Measurements from ENCODE around the gene TMEM140.
A peak's percentile ranks its signal among the peaks of the same experiment; 100 is the strongest.

The TMEM140 gene

GRCh38 chr7:135156290-135156689 is 8.4 kb downstream of the TMEM140 start:
- intact Hi-C loops (cut with DNase I): no loop called here

DNA sequence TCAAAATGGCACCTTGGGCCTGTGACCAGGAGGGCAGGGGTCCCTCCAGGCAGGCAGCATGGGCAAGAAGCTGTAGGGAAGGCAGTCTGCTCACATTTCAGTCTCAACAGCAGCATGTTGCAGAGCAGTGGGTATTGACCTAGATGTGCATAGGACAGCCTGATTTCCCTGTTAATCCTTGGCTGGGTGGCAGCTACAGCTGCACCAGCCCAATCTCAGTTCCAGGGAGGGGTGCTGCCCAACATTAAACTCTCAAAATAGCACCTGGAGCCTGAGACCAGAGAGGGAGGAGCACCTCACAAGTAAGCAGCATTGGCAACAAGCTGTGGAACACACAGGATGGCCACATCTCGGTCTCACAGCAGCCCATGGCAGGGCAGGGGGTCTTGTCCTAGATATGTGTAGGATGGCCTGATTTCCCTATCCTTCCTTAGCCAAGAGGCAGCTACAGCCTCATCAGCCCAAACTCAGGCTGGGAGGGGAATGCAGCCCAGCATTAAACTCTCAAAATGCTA is 10.3 kb downstream of the TMEM140 start:
- intact Hi-C loops (cut with DNase I): no loop called here
- no peak for DNase-seq

More at GRCh38 chr7:135156290-135156689, 8.4 kb downstream of the TMEM140 start:
- DNase-seq: no peak

DNA sequence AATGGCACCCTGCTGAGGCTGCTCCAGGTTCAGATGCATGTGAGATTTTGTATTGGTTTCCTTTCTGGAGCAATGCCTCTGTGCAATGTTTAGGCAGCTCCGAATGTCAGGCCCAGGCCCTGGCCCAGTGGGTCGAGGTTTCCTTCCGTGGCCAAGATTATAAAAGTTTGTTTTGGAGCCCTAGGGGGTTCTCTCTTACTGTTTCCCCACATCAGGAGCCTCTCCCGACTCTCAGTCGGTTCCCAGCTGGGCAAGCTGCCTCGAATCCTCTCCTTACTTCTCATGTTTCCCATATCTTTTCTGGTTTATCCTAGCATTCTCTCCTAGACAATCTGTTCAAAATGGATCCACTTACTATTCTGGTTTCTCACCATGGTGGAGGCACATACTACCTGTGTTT is 11.0 kb downstream of the TMEM140 start:
- DNase-seq: no peak
- intact Hi-C loops (cut with DNase I): no loop called here

DNA sequence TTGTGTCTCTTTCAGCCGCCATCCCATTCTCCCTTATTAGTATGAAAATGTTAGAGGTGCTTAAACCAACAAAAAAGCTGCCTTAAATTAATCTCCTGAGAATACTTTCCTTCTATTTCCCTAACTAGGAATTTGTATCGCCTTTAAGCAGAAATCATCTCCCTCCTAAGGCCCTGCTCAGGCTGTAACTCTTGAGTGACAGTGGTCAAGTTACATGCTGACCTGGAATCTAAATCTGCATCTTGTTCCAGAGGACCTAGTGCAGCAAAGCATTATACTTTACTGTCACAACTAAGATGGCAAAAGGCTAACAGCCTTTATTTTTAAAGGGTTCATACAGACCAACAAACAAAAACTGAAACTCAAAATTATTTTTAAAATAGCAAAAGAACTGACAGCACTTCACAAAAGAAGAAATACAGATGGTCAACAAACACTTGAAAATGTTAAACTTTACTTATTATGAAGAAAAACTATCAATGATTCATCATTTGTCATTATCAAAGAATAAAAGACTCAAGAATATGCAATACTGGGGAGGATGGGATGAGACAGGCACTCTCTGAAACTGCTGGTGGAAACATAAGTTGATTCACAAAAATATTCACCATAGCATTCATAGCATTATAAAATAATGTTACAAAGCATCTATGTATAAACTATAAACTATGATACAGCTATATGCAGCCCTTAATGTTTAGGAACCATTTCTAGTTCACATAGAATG is 11.7 kb downstream of the TMEM140 start:
- intact Hi-C loops (cut with DNase I): no loop called here
- DNase-seq: no peak

GRCh38 chr7:135160098-135160857 is 12.4 kb downstream of the TMEM140 start:
- DNase-seq: no peak
- intact Hi-C loops (cut with DNase I): no loop called here

GRCh38 chr7:135160858-135161653 is 13.2 kb downstream of the TMEM140 start:
- DNase-seq: no peak
- intact Hi-C loops (cut with DNase I): no loop called here

DNA sequence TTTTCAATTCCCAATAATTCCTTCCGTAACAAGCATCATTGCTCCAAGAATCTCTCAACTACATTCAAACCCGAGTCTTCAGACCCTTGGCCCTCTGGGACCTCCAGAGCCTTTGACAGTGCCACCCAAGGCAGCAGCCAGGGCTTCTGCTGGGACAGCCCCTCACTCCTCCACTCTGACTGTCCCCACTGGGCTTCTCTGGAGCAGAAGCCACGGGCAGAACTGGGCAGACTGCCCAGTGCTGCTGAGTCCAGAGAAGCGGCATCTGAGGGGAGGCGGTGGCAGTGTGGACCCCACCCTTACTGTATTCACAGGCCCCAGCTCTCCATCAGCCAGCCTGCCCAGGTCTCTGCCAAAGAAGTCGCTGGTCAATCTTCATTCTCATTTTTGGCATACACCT is 13.8 kb downstream of the TMEM140 start:
- DNase-seq: no peak
- intact Hi-C loops (cut with DNase I): no loop called here

DNA sequence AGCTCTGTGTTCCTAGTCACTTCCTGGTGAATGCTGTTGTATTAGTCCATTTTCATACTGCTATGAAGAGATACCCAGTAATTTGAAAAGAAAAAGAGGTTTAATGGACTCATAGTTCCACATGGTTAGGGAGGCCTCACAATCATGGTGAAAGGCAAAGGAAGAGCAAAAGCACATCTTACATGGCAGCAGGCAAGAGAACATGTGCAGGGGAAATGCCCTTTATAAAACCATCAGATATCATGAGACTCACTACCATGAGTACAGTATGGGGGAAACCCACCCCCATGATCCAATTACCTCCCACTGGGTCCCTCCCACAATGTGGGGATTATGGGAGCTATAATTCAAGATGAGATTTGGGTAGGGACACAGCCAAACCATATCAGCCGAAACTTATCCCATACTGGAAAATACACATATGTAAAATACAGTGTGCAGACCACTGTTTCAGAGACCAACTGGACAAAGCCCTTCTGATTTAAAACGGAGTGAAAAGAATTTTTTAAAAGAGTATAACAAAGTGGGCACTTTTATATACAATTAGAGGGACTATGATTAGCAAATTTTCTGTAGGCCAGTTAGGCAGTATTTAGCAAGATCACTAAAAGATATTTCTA is 14.6 kb downstream of the TMEM140 start:
- DNase-seq: no peak
- intact Hi-C loops (cut with DNase I): no loop called here

DNA sequence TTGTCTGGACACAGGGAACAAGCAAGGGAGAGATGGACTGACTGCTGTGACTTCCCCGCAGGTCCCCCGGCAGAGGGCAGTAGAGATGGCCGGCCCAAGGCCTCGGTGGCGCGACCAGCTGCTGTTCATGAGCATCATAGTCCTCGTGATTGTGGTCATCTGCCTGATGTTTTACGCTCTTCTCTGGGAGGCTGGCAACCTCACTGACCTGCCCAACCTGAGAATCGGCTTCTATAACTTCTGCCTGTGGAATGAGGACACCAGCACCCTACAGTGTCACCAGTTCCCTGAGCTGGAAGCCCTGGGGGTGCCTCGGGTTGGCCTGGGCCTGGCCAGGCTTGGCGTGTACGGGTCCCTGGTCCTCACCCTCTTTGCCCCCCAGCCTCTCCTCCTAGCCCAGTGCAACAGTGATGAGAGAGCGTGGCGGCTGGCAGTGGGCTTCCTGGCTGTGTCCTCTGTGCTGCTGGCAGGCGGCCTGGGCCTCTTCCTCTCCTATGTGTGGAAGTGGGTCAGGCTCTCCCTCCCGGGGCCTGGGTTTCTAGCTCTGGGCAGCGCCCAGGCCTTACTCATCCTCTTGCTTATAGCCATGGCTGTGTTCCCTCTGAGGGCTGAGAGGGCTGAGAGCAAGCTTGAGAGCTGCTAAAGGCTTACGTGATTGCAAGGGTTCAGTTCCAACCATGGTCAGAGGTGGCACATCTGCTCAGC is 16.6 kb downstream of the TMEM140 start:
- intact Hi-C loops (cut with DNase I): no loop called here
- DNase-seq: peak in 2 of 42 donors; percentile 36 to 73

GRCh38 chr7:135165862-135166261 is 18.0 kb downstream of the TMEM140 start:
- intact Hi-C loops (cut with DNase I): no loop called here
- DNase-seq: no peak

- no peak for DNase-seq
- intact Hi-C loops (cut with DNase I): no loop called here
These were observed 18.6 kb downstream of the TMEM140 start for GRCh38 chr7:135166338-135166990.

- DNase-seq: no peak
- intact Hi-C loops (cut with DNase I): no loop called here
These were observed 19.6 kb downstream of the TMEM140 start for GRCh38 chr7:135167365-135167917.

GRCh38 chr7:135168001-135168400 is 20.1 kb downstream of the TMEM140 start:
- DNase-seq: peak in 5 of 42 donors; percentile 11 to 63 (median 41)
- intact Hi-C loops (cut with DNase I): no loop called here

DNA sequence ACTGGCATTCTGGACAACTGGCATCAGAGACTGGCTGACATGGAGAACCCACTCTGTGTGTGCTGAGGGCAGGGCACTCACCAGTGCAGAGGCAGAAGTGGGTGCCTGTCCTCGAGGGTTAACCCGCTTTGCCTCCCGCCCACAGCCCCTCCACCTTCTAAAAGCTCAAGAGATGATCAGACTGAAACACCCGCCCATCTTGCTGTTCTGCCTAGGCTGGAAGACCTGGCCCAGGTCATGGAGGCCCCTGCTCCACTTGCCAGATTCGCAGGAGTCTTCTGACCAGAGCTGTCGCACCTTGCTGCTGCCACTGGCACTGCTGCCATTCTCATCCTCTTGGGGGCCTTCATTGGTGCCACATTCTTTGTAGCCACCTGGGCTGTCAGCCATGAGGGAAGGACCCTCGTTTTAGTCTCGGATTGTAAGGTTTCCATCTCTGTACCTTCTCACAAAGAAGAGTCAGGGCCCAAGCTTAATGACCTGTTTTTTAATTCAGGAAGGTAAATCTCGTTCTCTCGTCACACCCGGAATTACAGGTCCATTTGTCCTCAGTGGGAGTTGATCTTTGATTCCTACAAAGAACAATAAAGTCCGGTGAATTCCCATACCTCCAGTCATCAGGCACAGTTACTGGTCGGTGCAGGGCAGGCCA is 20.7 kb downstream of the TMEM140 start:
- DNase-seq: no peak
- intact Hi-C loops (cut with DNase I): no loop called here

- intact Hi-C loops (cut with DNase I): no loop called here
- DNase-seq: peak in 4 of 42 donors; percentile 30 to 64 (median 42)
These were observed 21.5 kb downstream of the TMEM140 start for GRCh38 chr7:135169141-135169963.

GRCh38 chr7:135169964-135170273 is 22.0 kb downstream of the TMEM140 start:
- intact Hi-C loops (cut with DNase I): loop anchor here (2.0 to 10.0 kb wide), 2 partner anchors 183 to 485 kb away; partner anchors contain the start of gene AGBL3
- DNase-seq: no peak

Measured in head of caudate nucleus (tissue), 42 donors.